Measurements from ENCODE around the gene LRRC3.
"Not testable (repeated sequence)": the region's sequence is repeated elsewhere in the genome, so short reads cannot be mapped to it uniquely, and the experiment has no call there.

LRRC3 gene

DNA sequence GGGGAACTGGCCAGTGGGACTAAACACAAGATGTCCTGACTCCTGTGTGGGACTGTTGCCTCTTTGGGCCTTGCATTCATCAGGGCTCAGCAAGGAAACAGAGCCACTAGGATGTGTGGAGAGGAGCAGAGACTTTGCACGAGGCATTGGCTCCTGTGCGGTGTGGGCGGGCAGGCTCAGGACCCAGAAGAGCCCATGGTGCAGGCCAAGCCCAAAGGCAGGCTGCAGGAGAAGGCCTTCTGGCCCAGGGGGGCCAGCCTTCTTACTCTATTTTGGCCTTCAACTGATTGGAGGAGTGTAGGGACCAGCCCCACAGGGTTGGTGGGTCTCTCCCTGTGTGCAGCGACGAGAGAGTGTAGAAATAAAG is 23.5 kb downstream of the LRRC3 start:
- no peak overlapping the region for H3K4me3 ChIP-seq (ENCODE audit: low read depth, low read length)
- DNase-seq (ENCODE audit: low read depth) = no peak
- TF ChIP-seq MYC (IDR thresholded peaks at IDR 0.05; ENCODE audit: low read depth, low read length) = no peak
- TF ChIP-seq, protein P1, sequence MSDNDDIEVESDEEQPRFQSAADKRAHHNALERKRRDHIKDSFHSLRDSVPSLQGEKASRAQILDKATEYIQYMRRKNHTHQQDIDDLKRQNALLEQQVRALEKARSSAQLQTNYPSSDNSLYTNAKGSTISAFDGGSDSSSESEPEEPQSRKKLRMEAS (IDR thresholded peaks at IDR 0.05; ENCODE audit: low read depth, low read length) = no peak
- TF ChIP-seq POLR2A (IDR thresholded peaks at IDR 0.05; ENCODE audit: extremely low read depth, insufficient read length) = no peak

DNA sequence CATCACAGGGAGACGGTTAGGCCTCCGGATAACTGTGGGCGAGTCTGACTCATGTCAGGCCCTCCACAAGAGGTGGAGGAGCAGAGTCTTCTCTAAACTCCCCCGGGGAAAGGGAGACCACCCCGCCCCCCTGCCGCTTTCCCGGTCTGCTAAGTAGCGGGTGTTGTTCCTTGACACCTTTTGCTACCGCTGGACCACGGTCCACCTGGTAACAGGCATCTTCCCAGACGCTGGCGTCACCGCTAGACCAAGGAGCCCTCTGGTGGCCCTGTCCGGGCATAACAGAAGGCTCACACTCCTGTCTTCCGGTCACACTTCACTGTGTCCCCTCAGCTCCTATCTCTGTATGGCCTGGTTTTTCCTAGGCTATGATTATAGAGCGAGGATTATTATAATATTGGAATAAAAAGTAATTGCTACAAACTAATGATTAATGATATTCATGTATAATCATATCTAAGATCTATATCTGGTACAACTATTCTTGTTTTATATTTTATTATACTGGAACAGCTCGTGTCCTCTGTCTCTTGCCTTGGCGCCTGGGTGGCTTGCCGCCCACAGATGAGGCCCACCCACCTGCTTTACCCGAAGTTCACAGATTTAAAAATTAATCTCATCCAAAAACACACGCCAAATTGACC is 24.4 kb downstream of the LRRC3 start:
- DNase-seq (ENCODE audit: low read depth) = peak; percentile 36
- H3K4me3 ChIP-seq (ENCODE audit: low read depth, low read length) = not testable (repeated sequence)
- TF ChIP-seq, protein P2, sequence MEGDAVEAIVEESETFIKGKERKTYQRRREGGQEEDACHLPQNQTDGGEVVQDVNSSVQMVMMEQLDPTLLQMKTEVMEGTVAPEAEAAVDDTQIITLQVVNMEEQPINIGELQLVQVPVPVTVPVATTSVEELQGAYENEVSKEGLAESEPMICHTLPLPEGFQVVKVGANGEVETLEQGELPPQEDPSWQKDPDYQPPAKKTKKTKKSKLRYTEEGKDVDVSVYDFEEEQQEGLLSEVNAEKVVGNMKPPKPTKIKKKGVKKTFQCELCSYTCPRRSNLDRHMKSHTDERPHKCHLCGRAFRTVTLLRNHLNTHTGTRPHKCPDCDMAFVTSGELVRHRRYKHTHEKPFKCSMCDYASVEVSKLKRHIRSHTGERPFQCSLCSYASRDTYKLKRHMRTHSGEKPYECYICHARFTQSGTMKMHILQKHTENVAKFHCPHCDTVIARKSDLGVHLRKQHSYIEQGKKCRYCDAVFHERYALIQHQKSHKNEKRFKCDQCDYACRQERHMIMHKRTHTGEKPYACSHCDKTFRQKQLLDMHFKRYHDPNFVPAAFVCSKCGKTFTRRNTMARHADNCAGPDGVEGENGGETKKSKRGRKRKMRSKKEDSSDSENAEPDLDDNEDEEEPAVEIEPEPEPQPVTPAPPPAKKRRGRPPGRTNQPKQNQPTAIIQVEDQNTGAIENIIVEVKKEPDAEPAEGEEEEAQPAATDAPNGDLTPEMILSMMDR (IDR thresholded peaks at IDR 0.05; ENCODE audit: low read depth, low read length) = peak; percentile 40

- H3K4me3 ChIP-seq (ENCODE audit: low read depth, low read length) = no peak overlapping the region
- DNase-seq (ENCODE audit: low read depth) = no peak
- TF ChIP-seq, protein P1 (IDR thresholded peaks at IDR 0.05; ENCODE audit: low read depth, low read length) = no peak
- no peak for TF ChIP-seq POLR2A (IDR thresholded peaks at IDR 0.05; ENCODE audit: extremely low read depth, insufficient read length)
- TF ChIP-seq, protein P2 (IDR thresholded peaks at IDR 0.05; ENCODE audit: low read depth, low read length) = no peak
- TF ChIP-seq MYC (IDR thresholded peaks at IDR 0.05; ENCODE audit: low read depth, low read length) = no peak
These were observed 25.1 kb downstream of the LRRC3 start for GRCh38 chr21:44480200-44481053.

GRCh38 chr21:44482581-44483287 is 27.4 kb downstream of the LRRC3 start:
- DNase-seq (ENCODE audit: low read depth) = peak; percentile 39
- H3K4me3 ChIP-seq (ENCODE audit: low read depth, low read length) = no peak overlapping the region
- TF ChIP-seq POLR2A (IDR thresholded peaks at IDR 0.05; ENCODE audit: extremely low read depth, insufficient read length) = no peak

DNA sequence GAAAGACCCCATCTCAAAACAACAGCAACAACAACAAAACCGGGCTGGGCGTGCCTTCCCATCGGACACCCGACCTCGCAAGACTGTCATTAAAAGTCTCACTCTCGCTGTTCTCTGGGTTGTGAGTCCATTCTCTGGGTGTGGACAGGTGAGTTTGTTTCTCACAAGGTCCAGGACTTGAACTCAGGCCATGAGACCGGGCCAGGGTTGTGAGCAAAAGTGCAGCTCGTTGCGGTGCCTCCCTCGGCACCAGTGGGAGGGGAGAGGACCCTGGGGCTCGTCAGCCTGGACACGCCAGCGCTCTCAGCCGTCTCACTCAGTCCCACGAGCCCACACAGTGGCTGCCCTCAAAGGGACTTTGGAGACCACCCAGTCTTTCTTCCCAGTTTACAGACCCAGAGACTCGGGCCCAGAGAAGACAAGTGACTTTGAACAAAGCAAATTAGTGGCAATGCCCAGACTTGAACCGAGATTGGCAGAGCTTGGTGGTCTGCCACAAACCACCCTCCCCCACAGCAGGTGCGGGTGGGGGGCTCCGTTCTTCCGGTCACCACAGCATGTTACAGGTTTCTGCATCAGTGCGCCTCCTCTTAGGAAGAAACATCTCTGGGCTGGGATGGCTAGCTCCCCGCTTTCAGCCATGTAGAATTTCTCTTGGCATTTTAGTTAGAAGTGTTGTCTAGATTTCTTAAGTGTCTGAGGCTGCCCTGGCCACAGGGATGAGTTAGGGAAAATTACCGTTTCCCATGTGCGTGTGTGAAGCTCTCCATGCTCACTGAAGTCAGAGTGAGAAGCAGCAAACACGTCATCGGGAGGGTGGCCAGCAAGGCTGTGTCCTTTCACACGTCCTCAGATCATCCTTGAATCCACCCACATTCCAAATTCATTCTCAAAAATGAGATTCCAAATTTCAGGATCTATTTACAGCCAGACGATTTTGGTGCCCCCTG is 28.3 kb downstream of the LRRC3 start:
- TF ChIP-seq MYC (IDR thresholded peaks at IDR 0.05; ENCODE audit: low read depth, low read length) (no peak), POLR2A (IDR thresholded peaks at IDR 0.05; ENCODE audit: extremely low read depth, insufficient read length) (no peak)
- TF ChIP-seq, protein P1 (IDR thresholded peaks at IDR 0.05; ENCODE audit: low read depth, low read length) = no peak
- TF ChIP-seq, protein P2 (IDR thresholded peaks at IDR 0.05; ENCODE audit: low read depth, low read length) = no peak
- no peak for DNase-seq (ENCODE audit: low read depth)

GRCh38 chr21:44484498-44485253 is 29.4 kb downstream of the LRRC3 start:
- no peak for DNase-seq (ENCODE audit: low read depth)
- TF ChIP-seq, protein P2 (IDR thresholded peaks at IDR 0.05; ENCODE audit: low read depth, low read length) = no peak
- TF ChIP-seq MYC (IDR thresholded peaks at IDR 0.05; ENCODE audit: low read depth, low read length) = no peak
- TF ChIP-seq, protein P1 (IDR thresholded peaks at IDR 0.05; ENCODE audit: low read depth, low read length) = no peak
- TF ChIP-seq POLR2A (IDR thresholded peaks at IDR 0.05; ENCODE audit: extremely low read depth, insufficient read length) = no peak
- no peak overlapping the region for H3K4me3 ChIP-seq (ENCODE audit: low read depth, low read length)

More for the DNA sequence above, 28.3 kb downstream of the LRRC3 start:
- no peak overlapping the region for H3K4me3 ChIP-seq (ENCODE audit: low read depth, low read length)
